ENCODE measurements around the gene TGFB2.

GRCh38 chr1:218296162-218296561 lies 49.0 kb upstream of the TGFB2 start:
- TF ChIP-seq CTCF (IDR thresholded peaks at IDR 0.05; ENCODE audit: borderline replicate concordance, extremely low read depth, low read length, poor library complexity, severe bottlenecking) = no peak
- TF ChIP-seq EZH2 (IDR thresholded peaks at IDR 0.05; ENCODE audit: borderline replicate concordance, low read depth, low read length, severe bottlenecking) = no peak

All from DND-41 (cell line).